ENCODE data around the gene DNAI1. TPM values are rescaled to one million over a fixed set of nuclear protein-coding genes. Genes with fewer than 3 reads are reported as not detected.
A peak's percentile ranks its signal among the peaks of the same experiment; 100 is the strongest.

The DNAI1 gene
- total RNA-seq, 1 donor from 2014 or later = not detected

- no peaks in the 10 kb centered on the region for H3K9me3 ChIP-seq (ENCODE audit: control insufficient read depth in 3 of 3, low read length in 3 of 3)
- H3K27me3 ChIP-seq (ENCODE audit: control insufficient read depth in 3 of 3, insufficient read depth in 3 of 3, low read length in 3 of 3) = no peaks in the 10 kb centered on the region
- H3K4me1 ChIP-seq (ENCODE audit: control insufficient read depth in 3 of 3, insufficient read depth in 3 of 3, low read length in 3 of 3) = peaks cover 0 to 7% (median 2%) of the 10 kb centered on the region in 3 donors
- H3K36me3 ChIP-seq (ENCODE audit: control insufficient read depth in 3 of 3, insufficient read depth in 3 of 3, low read length in 3 of 3) = no peaks in the 10 kb centered on the region
- no peak overlapping the region for H3K4me3 ChIP-seq (ENCODE audit: low read length in 3 of 3)
- no peak overlapping the region for H3K27ac ChIP-seq (ENCODE audit: low read depth, low read length)
- no peak overlapping the region for H3K9ac ChIP-seq (ENCODE audit: low read depth in 1 of 3, low read length in 3 of 3)
Measured at GRCh38 chr9:34498553-34498952, 39.9 kb downstream of the DNAI1 start.

DNA sequence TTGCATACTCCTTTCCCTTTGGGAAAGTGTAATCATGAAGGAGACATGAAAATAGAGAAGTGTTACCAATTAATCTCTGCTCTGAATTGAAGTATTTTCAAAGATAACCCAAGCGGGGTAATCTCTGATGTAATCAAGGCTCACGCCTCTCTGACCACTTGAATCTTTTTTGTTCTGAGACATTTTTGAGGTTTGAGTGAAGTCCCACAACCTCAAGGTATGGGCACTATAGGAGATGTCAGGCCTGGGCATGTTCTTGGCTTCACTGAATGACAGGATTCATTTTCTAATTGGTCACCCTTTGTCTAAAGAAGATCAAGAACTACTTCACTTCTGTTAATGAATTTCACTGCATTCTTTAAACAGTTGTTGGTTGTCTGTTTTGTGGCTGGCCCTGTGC, 40.5 kb downstream of the DNAI1 start:
- Histone ChIP-seq H3K36me3 (ENCODE audit: control insufficient read depth in 3 of 3, insufficient read depth in 3 of 3, low read length in 3 of 3) (no peaks in the 10 kb centered on the region), H3K4me1 (ENCODE audit: control insufficient read depth in 3 of 3, insufficient read depth in 3 of 3, low read length in 3 of 3) (peaks cover 0 to 7% (median 2%) of the 10 kb centered on the region in 3 donors), H3K27ac (ENCODE audit: low read depth, low read length) (no peak overlapping the region), H3K9me3 (ENCODE audit: control insufficient read depth in 3 of 3, low read length in 3 of 3) (no peaks in the 10 kb centered on the region), H3K27me3 (ENCODE audit: control insufficient read depth in 3 of 3, insufficient read depth in 3 of 3, low read length in 3 of 3) (no peaks in the 10 kb centered on the region), H3K4me3 (ENCODE audit: low read length in 3 of 3) (no peak overlapping the region), H3K9ac (ENCODE audit: low read depth in 1 of 3, low read length in 3 of 3) (no peak overlapping the region)

- H3K9ac ChIP-seq (ENCODE audit: low read depth in 1 of 3, low read length in 3 of 3) = no peak overlapping the region
- no peak overlapping the region for H3K27ac ChIP-seq (ENCODE audit: low read depth, low read length)
- no peak overlapping the region for H3K4me3 ChIP-seq (ENCODE audit: low read length in 3 of 3)
- H3K36me3 ChIP-seq (ENCODE audit: control insufficient read depth in 3 of 3, insufficient read depth in 3 of 3, low read length in 3 of 3) = no peaks in the 10 kb centered on the region
- no peaks in the 10 kb centered on the region for H3K27me3 ChIP-seq (ENCODE audit: control insufficient read depth in 3 of 3, insufficient read depth in 3 of 3, low read length in 3 of 3)
- H3K9me3 ChIP-seq (ENCODE audit: control insufficient read depth in 3 of 3, low read length in 3 of 3) = no peaks in the 10 kb centered on the region
- peaks cover 0 to 7% (median 2%) of the 10 kb centered on the region in 3 donors for H3K4me1 ChIP-seq (ENCODE audit: control insufficient read depth in 3 of 3, insufficient read depth in 3 of 3, low read length in 3 of 3)
Measured at GRCh38 chr9:34500623-34501267, 42.1 kb downstream of the DNAI1 start.

DNA sequence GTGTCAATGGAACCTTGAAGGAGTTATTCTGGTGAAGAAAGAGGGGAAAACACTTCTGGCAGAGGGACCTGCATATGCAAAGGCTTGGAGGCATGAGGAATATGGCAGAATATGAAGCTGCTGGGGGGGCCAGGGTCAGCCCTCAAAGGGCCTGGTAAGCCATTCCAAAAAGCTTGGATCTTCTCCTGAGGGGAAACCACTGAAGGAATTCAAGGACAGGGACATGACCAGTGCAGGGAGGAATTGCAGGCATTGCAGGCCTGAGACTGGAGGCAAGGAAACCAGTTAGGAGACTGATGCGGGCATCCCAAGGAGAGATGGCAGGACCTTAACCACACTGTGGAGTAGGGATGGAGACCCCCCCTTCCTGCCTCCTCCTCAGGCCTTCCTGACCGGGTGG, 42.8 kb downstream of the DNAI1 start:
- no peaks in the 10 kb centered on the region for H3K27me3 ChIP-seq (ENCODE audit: control insufficient read depth in 3 of 3, insufficient read depth in 3 of 3, low read length in 3 of 3)
- no peak overlapping the region for H3K4me3 ChIP-seq (ENCODE audit: low read length in 3 of 3)
- no peaks in the 10 kb centered on the region for H3K9me3 ChIP-seq (ENCODE audit: control insufficient read depth in 3 of 3, low read length in 3 of 3)
- H3K36me3 ChIP-seq (ENCODE audit: control insufficient read depth in 3 of 3, insufficient read depth in 3 of 3, low read length in 3 of 3) = no peaks in the 10 kb centered on the region
- no peak overlapping the region for H3K27ac ChIP-seq (ENCODE audit: low read depth, low read length)
- peaks cover 0 to 7% (median 2%) of the 10 kb centered on the region in 3 donors for H3K4me1 ChIP-seq (ENCODE audit: control insufficient read depth in 3 of 3, insufficient read depth in 3 of 3, low read length in 3 of 3)
- H3K9ac ChIP-seq (ENCODE audit: low read depth in 1 of 3, low read length in 3 of 3) = no peak overlapping the region

GRCh38 chr9:34501889-34502425, 43.4 kb downstream of the DNAI1 start:
- Histone ChIP-seq H3K9me3 (ENCODE audit: control insufficient read depth in 3 of 3, low read length in 3 of 3) (no peaks in the 10 kb centered on the region), H3K4me3 (ENCODE audit: low read length in 3 of 3) (no peak overlapping the region), H3K36me3 (ENCODE audit: control insufficient read depth in 3 of 3, insufficient read depth in 3 of 3, low read length in 3 of 3) (no peaks in the 10 kb centered on the region), H3K27me3 (ENCODE audit: control insufficient read depth in 3 of 3, insufficient read depth in 3 of 3, low read length in 3 of 3) (no peaks in the 10 kb centered on the region), H3K9ac (ENCODE audit: low read depth in 1 of 3, low read length in 3 of 3) (no peak overlapping the region), H3K27ac (ENCODE audit: low read depth, low read length) (no peak overlapping the region), H3K4me1 (ENCODE audit: control insufficient read depth in 3 of 3, insufficient read depth in 3 of 3, low read length in 3 of 3) (peaks cover 0 to 7% (median 2%) of the 10 kb centered on the region in 3 donors)

- H3K4me3 ChIP-seq (ENCODE audit: low read length in 3 of 3) = no peak overlapping the region
Measured at GRCh38 chr9:34502471-34502870, 43.9 kb downstream of the DNAI1 start.

GRCh38 chr9:34502891-34503290, 44.3 kb downstream of the DNAI1 start:
- Histone ChIP-seq H3K36me3 (ENCODE audit: control insufficient read depth in 3 of 3, insufficient read depth in 3 of 3, low read length in 3 of 3) (no peaks in the 10 kb centered on the region), H3K9me3 (ENCODE audit: control insufficient read depth in 3 of 3, low read length in 3 of 3) (no peaks in the 10 kb centered on the region), H3K27ac (ENCODE audit: low read depth, low read length) (no peak overlapping the region), H3K4me3 (ENCODE audit: low read length in 3 of 3) (no peak overlapping the region), H3K9ac (ENCODE audit: low read depth in 1 of 3, low read length in 3 of 3) (peak overlapping the region in 1 of 3 donors; percentile 10), H3K27me3 (ENCODE audit: control insufficient read depth in 3 of 3, insufficient read depth in 3 of 3, low read length in 3 of 3) (no peaks in the 10 kb centered on the region), H3K4me1 (ENCODE audit: control insufficient read depth in 3 of 3, insufficient read depth in 3 of 3, low read length in 3 of 3) (peaks cover 0 to 5% (median 2%) of the 10 kb centered on the region in 3 donors)

More at GRCh38 chr9:34502471-34502870, 43.9 kb downstream of the DNAI1 start:
- Histone ChIP-seq H3K36me3 (ENCODE audit: control insufficient read depth in 3 of 3, insufficient read depth in 3 of 3, low read length in 3 of 3) (no peaks in the 10 kb centered on the region), H3K27ac (ENCODE audit: low read depth, low read length) (no peak overlapping the region), H3K27me3 (ENCODE audit: control insufficient read depth in 3 of 3, insufficient read depth in 3 of 3, low read length in 3 of 3) (no peaks in the 10 kb centered on the region), H3K4me1 (ENCODE audit: control insufficient read depth in 3 of 3, insufficient read depth in 3 of 3, low read length in 3 of 3) (peaks cover 0 to 7% (median 2%) of the 10 kb centered on the region in 3 donors), H3K9me3 (ENCODE audit: control insufficient read depth in 3 of 3, low read length in 3 of 3) (no peaks in the 10 kb centered on the region), H3K9ac (ENCODE audit: low read depth in 1 of 3, low read length in 3 of 3) (no peak overlapping the region)

DNA sequence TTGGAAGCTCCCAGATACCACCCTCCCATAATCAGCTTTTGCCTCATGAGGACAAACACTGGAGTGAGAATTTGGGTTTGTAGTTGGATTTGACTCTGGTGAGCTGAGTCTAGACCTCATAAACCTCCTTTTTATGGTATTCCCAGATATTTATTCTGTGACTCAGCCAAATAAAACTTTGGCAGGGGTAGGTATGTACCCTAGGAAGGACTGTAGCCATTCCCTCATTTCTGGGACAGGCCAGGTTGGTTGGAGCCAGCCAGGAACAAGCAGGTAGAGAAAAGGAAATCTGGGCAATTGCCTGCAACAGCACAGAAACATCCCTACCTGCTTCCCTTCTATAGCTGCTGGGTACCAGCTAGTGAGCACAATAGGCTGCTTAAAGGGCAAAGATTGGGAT, 44.8 kb downstream of the DNAI1 start:
- Histone ChIP-seq H3K27ac (ENCODE audit: low read depth, low read length) (no peak overlapping the region), H3K27me3 (ENCODE audit: control insufficient read depth in 3 of 3, insufficient read depth in 3 of 3, low read length in 3 of 3) (no peaks in the 10 kb centered on the region), H3K36me3 (ENCODE audit: control insufficient read depth in 3 of 3, insufficient read depth in 3 of 3, low read length in 3 of 3) (no peaks in the 10 kb centered on the region), H3K4me3 (ENCODE audit: low read length in 3 of 3) (no peak overlapping the region), H3K9me3 (ENCODE audit: control insufficient read depth in 3 of 3, low read length in 3 of 3) (no peaks in the 10 kb centered on the region), H3K9ac (ENCODE audit: low read depth in 1 of 3, low read length in 3 of 3) (peak overlapping the region in 1 of 3 donors; percentile 10), H3K4me1 (ENCODE audit: control insufficient read depth in 3 of 3, insufficient read depth in 3 of 3, low read length in 3 of 3) (peaks cover 0 to 2% (median 0%) of the 10 kb centered on the region in 3 donors)

DNA sequence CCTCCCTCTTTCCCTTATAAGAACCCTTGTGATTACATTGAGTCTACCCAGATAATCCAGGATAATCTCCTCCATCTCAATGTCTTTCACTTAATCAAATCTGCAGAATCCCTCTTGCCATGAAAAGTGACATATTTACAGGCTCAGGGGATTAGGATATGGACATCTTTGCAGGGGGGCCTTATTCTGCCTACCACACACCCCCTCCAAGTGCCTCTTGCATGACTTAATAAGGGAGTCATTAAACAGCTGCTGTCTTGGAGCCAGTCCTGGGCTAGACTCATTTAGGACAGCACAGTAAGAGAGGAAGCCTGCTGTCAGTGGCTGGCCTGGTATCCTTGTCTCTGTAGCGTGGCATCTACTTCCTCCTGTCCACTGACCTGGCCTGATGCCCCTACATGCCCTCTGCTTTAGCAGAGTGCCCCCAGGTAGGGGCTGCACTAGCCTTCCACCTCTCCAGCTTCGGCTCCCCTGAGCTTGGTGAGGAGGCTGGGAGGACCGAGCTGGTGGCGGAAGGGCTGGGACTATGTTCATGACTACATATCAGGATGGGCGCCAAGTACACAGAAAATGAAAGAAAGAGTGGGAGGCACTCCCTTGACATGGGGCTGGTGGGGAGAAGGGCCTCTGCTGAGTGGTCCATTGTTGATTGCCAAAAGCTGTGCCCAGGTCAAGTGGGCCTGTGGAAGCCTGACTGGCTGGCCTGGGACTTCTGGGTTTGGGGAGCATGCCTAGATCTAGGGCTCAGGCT, 46.9 kb downstream of the DNAI1 start:
- Histone ChIP-seq H3K9me3 (ENCODE audit: control insufficient read depth in 3 of 3, low read length in 3 of 3) (no peaks in the 10 kb centered on the region), H3K27ac (ENCODE audit: low read depth, low read length) (no peak overlapping the region), H3K9ac (ENCODE audit: low read depth in 1 of 3, low read length in 3 of 3) (no peak overlapping the region), H3K4me3 (ENCODE audit: low read length in 3 of 3) (no peak overlapping the region), H3K4me1 (ENCODE audit: control insufficient read depth in 3 of 3, insufficient read depth in 3 of 3, low read length in 3 of 3) (peaks cover 0 to 2% (median 0%) of the 10 kb centered on the region in 3 donors), H3K36me3 (ENCODE audit: control insufficient read depth in 3 of 3, insufficient read depth in 3 of 3, low read length in 3 of 3) (no peaks in the 10 kb centered on the region), H3K27me3 (ENCODE audit: control insufficient read depth in 3 of 3, insufficient read depth in 3 of 3, low read length in 3 of 3) (no peaks in the 10 kb centered on the region)

- no peaks in the 10 kb centered on the region for H3K36me3 ChIP-seq (ENCODE audit: control insufficient read depth in 3 of 3, insufficient read depth in 3 of 3, low read length in 3 of 3)
- no peak overlapping the region for H3K9ac ChIP-seq (ENCODE audit: low read depth in 1 of 3, low read length in 3 of 3)
- H3K27ac ChIP-seq (ENCODE audit: low read depth, low read length) = no peak overlapping the region
- H3K9me3 ChIP-seq (ENCODE audit: control insufficient read depth in 3 of 3, low read length in 3 of 3) = no peaks in the 10 kb centered on the region
- H3K4me1 ChIP-seq (ENCODE audit: control insufficient read depth in 3 of 3, insufficient read depth in 3 of 3, low read length in 3 of 3) = peaks cover 0 to 2% (median 2%) of the 10 kb centered on the region in 3 donors
- no peak overlapping the region for H3K4me3 ChIP-seq (ENCODE audit: low read length in 3 of 3)
- H3K27me3 ChIP-seq (ENCODE audit: control insufficient read depth in 3 of 3, insufficient read depth in 3 of 3, low read length in 3 of 3) = no peaks in the 10 kb centered on the region
Measured at GRCh38 chr9:34506623-34507022, 48.0 kb downstream of the DNAI1 start.
